ENCODE measurements around the gene CNN3.

- TF ChIP-seq, protein P1, sequence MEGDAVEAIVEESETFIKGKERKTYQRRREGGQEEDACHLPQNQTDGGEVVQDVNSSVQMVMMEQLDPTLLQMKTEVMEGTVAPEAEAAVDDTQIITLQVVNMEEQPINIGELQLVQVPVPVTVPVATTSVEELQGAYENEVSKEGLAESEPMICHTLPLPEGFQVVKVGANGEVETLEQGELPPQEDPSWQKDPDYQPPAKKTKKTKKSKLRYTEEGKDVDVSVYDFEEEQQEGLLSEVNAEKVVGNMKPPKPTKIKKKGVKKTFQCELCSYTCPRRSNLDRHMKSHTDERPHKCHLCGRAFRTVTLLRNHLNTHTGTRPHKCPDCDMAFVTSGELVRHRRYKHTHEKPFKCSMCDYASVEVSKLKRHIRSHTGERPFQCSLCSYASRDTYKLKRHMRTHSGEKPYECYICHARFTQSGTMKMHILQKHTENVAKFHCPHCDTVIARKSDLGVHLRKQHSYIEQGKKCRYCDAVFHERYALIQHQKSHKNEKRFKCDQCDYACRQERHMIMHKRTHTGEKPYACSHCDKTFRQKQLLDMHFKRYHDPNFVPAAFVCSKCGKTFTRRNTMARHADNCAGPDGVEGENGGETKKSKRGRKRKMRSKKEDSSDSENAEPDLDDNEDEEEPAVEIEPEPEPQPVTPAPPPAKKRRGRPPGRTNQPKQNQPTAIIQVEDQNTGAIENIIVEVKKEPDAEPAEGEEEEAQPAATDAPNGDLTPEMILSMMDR (conservative IDR thresholded peaks at IDR 0.05; ENCODE audit: low read length) = no peak
- TF ChIP-seq EZH2phosphoT487 (IDR thresholded peaks at IDR 0.05; ENCODE audit: borderline replicate concordance) = no peak
Measured at GRCh38 chr1:94937820-94938219, 10.9 kb upstream of the CNN3 start.
